K562 (cell line): Measurements from ENCODE around the gene TBL1X. TPM values are rescaled to one million over a fixed set of nuclear protein-coding genes. Genes with fewer than 3 reads are reported as not detected.

Experiments used
- ARID1B ChIP-seq: fragments of 450-650 bp; IDR thresholded peaks from 2 replicates; pipeline ENCODE4 v1.6.1; 2016; ENCODE audit warnings: antibody characterized with exemption, mild to moderate bottlenecking, inconsistent platforms
- BRCA1 ChIP-seq, 2 experiments: fragments of 450-650 bp in 1 of 2; sonication (generic) in 1 of 2; formaldehyde crosslinking in 1 of 2; IDR thresholded peaks; 2 replicates each; pipeline versions ENCODE4 v1.5.0 to v1.6.1; 2017 to 2020; ENCODE audit warnings: mild to moderate bottlenecking in 1 of 2, missing genetic modification reagents in 1 of 2
- CREM ChIP-seq: IDR thresholded peaks from 2 replicates; pipeline ENCODE4 v1.6.1; 2014; ENCODE audit warnings: antibody characterized with exemption, low read depth
- ETV5 ChIP-seq: sonication (generic); formaldehyde crosslinking; IDR thresholded peaks from 2 replicates; pipeline ENCODE4 v1.4.0; 2020; ENCODE audit warnings: low read depth, mild to moderate bottlenecking, missing genetic modification reagents
- EZH2 ChIP-seq: IDR thresholded peaks from 2 replicates; pipeline ENCODE4 v1.6.1; 2012; ENCODE audit warnings: low read depth, mild to moderate bottlenecking, inconsistent platforms, low read length, borderline replicate concordance
- FIP1L1 ChIP-seq: fragments of 200-400 bp; formaldehyde crosslinking; IDR thresholded peaks from 2 replicates; pipeline ENCODE4 v1.6.1; 2018; ENCODE audit warnings: mild to moderate bottlenecking, low read depth, low read length; ENCODE audit not compliant: poor library complexity, severe bottlenecking
- FOXK2 ChIP-seq, 2 experiments: fragments of 450-650 bp; IDR thresholded peaks in 1 of 2; conservative IDR thresholded peaks in 1 of 2; 2 replicates each; pipeline ENCODE4 v1.6.1; 2016; ENCODE audit warnings: low read depth in 2 of 2, mild to moderate bottlenecking in 1 of 2
- ILF3 ChIP-seq: fragments of 450-650 bp; IDR thresholded peaks from 2 replicates; pipeline ENCODE4 v1.6.1; 2018; ENCODE audit warnings: antibody characterized with exemption, mild to moderate bottlenecking, moderate library complexity, borderline replicate concordance
- L3MBTL2 ChIP-seq: fragments of 450-650 bp; IDR thresholded peaks from 2 replicates; pipeline ENCODE4 v1.6.1; 2016; ENCODE audit warnings: mild to moderate bottlenecking, moderate library complexity
- MAFG ChIP-seq: fragments of 450-650 bp; conservative IDR thresholded peaks from 2 replicates; pipeline ENCODE4 v1.6.1; 2016; ENCODE audit warnings: missing genetic modification characterization, missing compliant biosample characterization
- MTA1 ChIP-seq: fragments of 450-650 bp; IDR thresholded peaks from 2 replicates; pipeline ENCODE4 v1.6.1; 2017; ENCODE audit warnings: borderline replicate concordance
- NFIC ChIP-seq: fragments of 450-650 bp; IDR thresholded peaks from 2 replicates; pipeline ENCODE4 v1.6.1; 2017; ENCODE audit warnings: mild to moderate bottlenecking, inconsistent platforms
- POU5F1 ChIP-seq: fragments of 150-350 bp; IDR thresholded peaks from 2 replicates; pipeline ENCODE4 v1.6.1; 2014; ENCODE audit warnings: borderline replicate concordance, low read length, low read depth, mild to moderate bottlenecking; ENCODE audit not compliant: partially characterized antibody
- PPARD ChIP-seq: fragments of 250-450 bp; sonication (Bioruptor Pico); IDR thresholded peaks from 2 replicates; pipeline ENCODE4 v1.8.0; 2022; ENCODE audit warnings: inconsistent platforms, mild to moderate bottlenecking, moderate library complexity
- SUPT5H ChIP-seq: fragments of 450-650 bp; IDR thresholded peaks from 2 replicates; pipeline ENCODE4 v1.6.1; 2016
- TAF7 ChIP-seq: fragments of 450-650 bp; IDR thresholded peaks from 2 replicates; pipeline ENCODE4 v1.6.1; 2016; ENCODE audit warnings: missing genetic modification characterization, missing compliant biosample characterization
- TSC22D4 ChIP-seq: fragments of 450-650 bp; IDR thresholded peaks from 2 replicates; pipeline ENCODE4 v1.6.1; 2016; ENCODE audit warnings: missing genetic modification characterization, missing biosample characterization, control low read depth
- ZNF165 ChIP-seq: fragments of 250-450 bp; sonication (Bioruptor Pico); IDR thresholded peaks from 2 replicates; pipeline ENCODE4 v1.4.0; 2020; ENCODE audit warnings: borderline replicate concordance
- ZNF445 ChIP-seq: fragments of 250-450 bp; sonication (Bioruptor Pico); IDR thresholded peaks from 2 replicates; pipeline ENCODE4 v1.4.0; 2020; ENCODE audit warnings: low read depth, mild to moderate bottlenecking, moderate library complexity
- ZSCAN32 ChIP-seq: fragments of 450-650 bp; formaldehyde crosslinking; IDR thresholded peaks from 2 replicates; pipeline ENCODE4 v1.4.0; 2020; ENCODE audit warnings: mild to moderate bottlenecking, moderate library complexity
- polyA plus RNA-seq, 8 experiments: library from polyadenylated mRNA; depleted of rRNA in 4 of 8; stranded (reverse) in 5 of 8; unstranded in 3 of 8; fragments of >200 nt; fragmentation: Nextera tagmentation in 2 of 8; fragmentation: Illumina TruSeq in 1 of 8; extraction: Ambion mirVana in 2 of 8; extraction: Trizol in 1 of 8; gene quantifications; 2 replicates each; pipeline versions ENCODE4 v1.2.1 to v1.2.3, GENCODE V29; 2011 to 2014; ENCODE audit warnings: inconsistent platforms in 1 of 8, missing spikeins in 1 of 8
- total RNA-seq, 7 experiments: library from RNA; depleted of rRNA in 6 of 7; stranded (reverse); fragments of >200 nt in 6 of 7; fragmentation: Illumina TruSeq in 2 of 7; extraction: Trizol in 2 of 7; gene quantifications; 2 replicates each; pipeline versions ENCODE4 v1.2.1 to v1.2.3, GENCODE V29; 2011 to 2021; ENCODE audit warnings: low replicate concordance in 1 of 7
- TF ChIP-seq, protein P1 (sequence below): sonication (generic); formaldehyde crosslinking; IDR thresholded peaks from 2 replicates; pipeline ENCODE4 v1.8.0; 2022; ENCODE audit warnings: mild to moderate bottlenecking, missing genetic modification reagents, borderline replicate concordance
- TF ChIP-seq, protein P2 (sequence below): IDR thresholded peaks from 2 replicates; pipeline ENCODE4 v1.6.1; 2014; ENCODE audit warnings: antibody characterized with exemption
- TF ChIP-seq, protein P3 (sequence below), 2 experiments: fragments of 450-650 bp; conservative IDR thresholded peaks; 2 replicates each; pipeline ENCODE4 v1.6.1; 2017; ENCODE audit warnings: mild to moderate bottlenecking in 2 of 2, moderate library complexity in 2 of 2
- TF ChIP-seq, protein P4 (sequence below): fragments of 250-450 bp; sonication (Bioruptor Pico); IDR thresholded peaks from 2 replicates; pipeline ENCODE4 v1.8.0; 2021; ENCODE audit warnings: moderate library complexity, mild to moderate bottlenecking, inconsistent platforms

Gene TBL1X
- total and polyA plus RNA-seq, 9 of the 15 experiments (the other 6 are each of a cell fraction or from before 2014, with no cell fraction given) = 6.0 to 49.6 (median 19.7) TPM

DNA sequence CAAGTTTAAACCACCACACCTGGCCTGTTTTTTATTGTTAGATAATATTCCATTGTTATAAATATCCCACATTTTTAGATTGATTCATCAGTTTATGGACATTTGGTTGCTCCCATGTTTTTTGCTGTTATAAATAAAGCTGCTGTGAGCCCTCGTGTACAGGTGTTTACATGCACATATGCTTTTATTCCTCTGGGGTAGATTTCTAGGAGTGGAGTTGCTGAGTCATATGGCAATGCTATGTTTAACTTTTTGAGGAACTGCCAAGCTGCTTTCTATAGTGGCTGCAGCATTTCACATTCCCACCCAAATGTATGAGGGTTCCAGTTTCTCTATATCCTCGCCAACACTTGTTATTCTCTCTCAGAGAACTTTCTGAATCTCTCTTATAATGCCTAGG lies 90.5 kb downstream of the TBL1X start (continued):
- TF ChIP-seq SUPT5H (no peak), FIP1L1 (no peak), POU5F1 (no peak), ZNF165 (CRISPR knock-in tag) (no peak), ARID1B (no peak), ZSCAN32 (CRISPR knock-in tag) (peak; percentile 50; the same call in 1 of the 2 replicates), TAF7 (no peak), L3MBTL2 (peak; percentile 52; the same call in 1 of the 2 replicates), ETV5 (CRISPR knock-in tag) (no peak), CREM (no peak), ILF3 (no peak), FOXK2 (conservative IDR thresholded peaks at IDR 0.05 in 1 of 2, IDR thresholded peaks at IDR 0.05 in 1 of 2; ENCODE audit: low read depth in 2 of 2) (peak; percentile 71 to 85; a peak in 3 of 4 replicates), TSC22D4 (no peak), BRCA1 (IDR thresholded peaks at IDR 0.05) (no peak), BRCA1 (CRISPR knock-in tag; IDR thresholded peaks at IDR 0.05) (no peak), PPARD (CRISPR knock-in tag) (no peak), EZH2 (no peak), ZNF445 (CRISPR knock-in tag) (no peak), NFIC (0 out of 2 replicates have a peak, but pooled peaks have one; percentile 12), MAFG (tag) (peak; percentile 77), MTA1 (no peak)
- TF ChIP-seq, protein P1, sequence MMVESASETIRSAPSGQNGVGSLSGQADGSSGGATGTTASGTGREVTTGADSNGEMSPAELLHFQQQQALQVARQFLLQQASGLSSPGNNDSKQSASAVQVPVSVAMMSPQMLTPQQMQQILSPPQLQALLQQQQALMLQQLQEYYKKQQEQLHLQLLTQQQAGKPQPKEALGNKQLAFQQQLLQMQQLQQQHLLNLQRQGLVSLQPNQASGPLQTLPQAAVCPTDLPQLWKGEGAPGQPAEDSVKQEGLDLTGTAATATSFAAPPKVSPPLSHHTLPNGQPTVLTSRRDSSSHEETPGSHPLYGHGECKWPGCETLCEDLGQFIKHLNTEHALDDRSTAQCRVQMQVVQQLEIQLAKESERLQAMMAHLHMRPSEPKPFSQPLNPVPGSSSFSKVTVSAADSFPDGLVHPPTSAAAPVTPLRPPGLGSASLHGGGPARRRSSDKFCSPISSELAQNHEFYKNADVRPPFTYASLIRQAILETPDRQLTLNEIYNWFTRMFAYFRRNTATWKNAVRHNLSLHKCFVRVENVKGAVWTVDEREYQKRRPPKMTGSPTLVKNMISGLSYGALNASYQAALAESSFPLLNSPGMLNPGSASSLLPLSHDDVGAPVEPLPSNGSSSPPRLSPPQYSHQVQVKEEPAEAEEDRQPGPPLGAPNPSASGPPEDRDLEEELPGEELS (CRISPR knock-in tag) = no peak
- TF ChIP-seq, protein P2, sequence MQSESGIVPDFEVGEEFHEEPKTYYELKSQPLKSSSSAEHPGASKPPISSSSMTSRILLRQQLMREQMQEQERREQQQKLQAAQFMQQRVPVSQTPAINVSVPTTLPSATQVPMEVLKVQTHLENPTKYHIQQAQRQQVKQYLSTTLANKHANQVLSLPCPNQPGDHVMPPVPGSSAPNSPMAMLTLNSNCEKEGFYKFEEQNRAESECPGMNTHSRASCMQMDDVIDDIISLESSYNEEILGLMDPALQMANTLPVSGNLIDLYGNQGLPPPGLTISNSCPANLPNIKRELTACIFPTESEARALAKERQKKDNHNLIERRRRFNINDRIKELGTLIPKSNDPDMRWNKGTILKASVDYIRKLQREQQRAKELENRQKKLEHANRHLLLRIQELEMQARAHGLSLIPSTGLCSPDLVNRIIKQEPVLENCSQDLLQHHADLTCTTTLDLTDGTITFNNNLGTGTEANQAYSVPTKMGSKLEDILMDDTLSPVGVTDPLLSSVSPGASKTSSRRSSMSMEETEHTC = no peak
- TF ChIP-seq, protein P3, sequence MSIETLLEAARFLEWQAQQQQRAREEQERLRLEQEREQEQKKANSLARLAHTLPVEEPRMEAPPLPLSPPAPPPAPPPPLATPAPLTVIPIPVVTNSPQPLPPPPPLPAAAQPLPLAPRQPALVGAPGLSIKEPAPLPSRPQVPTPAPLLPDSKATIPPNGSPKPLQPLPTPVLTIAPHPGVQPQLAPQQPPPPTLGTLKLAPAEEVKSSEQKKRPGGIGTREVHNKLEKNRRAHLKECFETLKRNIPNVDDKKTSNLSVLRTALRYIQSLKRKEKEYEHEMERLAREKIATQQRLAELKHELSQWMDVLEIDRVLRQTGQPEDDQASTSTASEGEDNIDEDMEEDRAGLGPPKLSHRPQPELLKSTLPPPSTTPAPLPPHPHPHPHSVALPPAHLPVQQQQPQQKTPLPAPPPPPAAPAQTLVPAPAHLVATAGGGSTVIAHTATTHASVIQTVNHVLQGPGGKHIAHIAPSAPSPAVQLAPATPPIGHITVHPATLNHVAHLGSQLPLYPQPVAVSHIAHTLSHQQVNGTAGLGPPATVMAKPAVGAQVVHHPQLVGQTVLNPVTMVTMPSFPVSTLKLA (conservative IDR thresholded peaks at IDR 0.05) = peak; percentile 60 to 70
- TF ChIP-seq, protein P4, sequence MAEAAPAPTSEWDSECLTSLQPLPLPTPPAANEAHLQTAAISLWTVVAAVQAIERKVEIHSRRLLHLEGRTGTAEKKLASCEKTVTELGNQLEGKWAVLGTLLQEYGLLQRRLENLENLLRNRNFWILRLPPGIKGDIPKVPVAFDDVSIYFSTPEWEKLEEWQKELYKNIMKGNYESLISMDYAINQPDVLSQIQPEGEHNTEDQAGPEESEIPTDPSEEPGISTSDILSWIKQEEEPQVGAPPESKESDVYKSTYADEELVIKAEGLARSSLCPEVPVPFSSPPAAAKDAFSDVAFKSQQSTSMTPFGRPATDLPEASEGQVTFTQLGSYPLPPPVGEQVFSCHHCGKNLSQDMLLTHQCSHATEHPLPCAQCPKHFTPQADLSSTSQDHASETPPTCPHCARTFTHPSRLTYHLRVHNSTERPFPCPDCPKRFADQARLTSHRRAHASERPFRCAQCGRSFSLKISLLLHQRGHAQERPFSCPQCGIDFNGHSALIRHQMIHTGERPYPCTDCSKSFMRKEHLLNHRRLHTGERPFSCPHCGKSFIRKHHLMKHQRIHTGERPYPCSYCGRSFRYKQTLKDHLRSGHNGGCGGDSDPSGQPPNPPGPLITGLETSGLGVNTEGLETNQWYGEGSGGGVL (CRISPR knock-in tag) = no peak
